GM19397 (cell line): ENCODE data around the gene OR4E1.
"Not testable (repeated sequence)": the region's sequence is repeated elsewhere in the genome, so short reads cannot be mapped to it uniquely, and the experiment has no call there.

Source experiments
- ATAC-seq: cut with Tn5 transposase; IDR thresholded peaks from one replicate; pipeline ENCODE4 v1.9.1; 2021; ENCODE audit warnings: mild to moderate bottlenecking, moderate library complexity; ENCODE audit not compliant: unreplicated experiment

The OR4E1 gene

GRCh38 chr14:21673718-21674117, at the start of gene OR4E1:
TSS of gene OR4E1 (minus strand) at chr14:21673818. CDS start at chr14:21670935, 2,883 bp downstream.
- ATAC-seq = no peak

- ATAC-seq = no peak
Measured at GRCh38 chr14:21721504-21721903, 47.9 kb upstream of the OR4E1 start.

- no peak for ATAC-seq
Measured at GRCh38 chr14:21719841-21720240, 46.2 kb upstream of the OR4E1 start.

GRCh38 chr14:21714318-21714929, 40.8 kb upstream of the OR4E1 start:
- no peak for ATAC-seq

- ATAC-seq = no peak
Measured at GRCh38 chr14:21712036-21712435, 38.4 kb upstream of the OR4E1 start.

- no peak for ATAC-seq
Measured at GRCh38 chr14:21711360-21711961, 37.8 kb upstream of the OR4E1 start.

- ATAC-seq = no peak
Measured at GRCh38 chr14:21704338-21704737, 30.7 kb upstream of the OR4E1 start.

- no peak for ATAC-seq
Measured at GRCh38 chr14:21703357-21704326, 30.0 kb upstream of the OR4E1 start.

GRCh38 chr14:21702316-21702715, 28.7 kb upstream of the OR4E1 start:
- ATAC-seq = no peak

- ATAC-seq = no peak
Measured at GRCh38 chr14:21699551-21699950, 25.9 kb upstream of the OR4E1 start.

GRCh38 chr14:21698538-21698937, 24.9 kb upstream of the OR4E1 start:
- not testable (repeated sequence) for ATAC-seq

GRCh38 chr14:21697662-21698061, 24.0 kb upstream of the OR4E1 start:
- not testable (repeated sequence) for ATAC-seq

GRCh38 chr14:21694425-21694824, 20.8 kb upstream of the OR4E1 start:
- ATAC-seq = no peak

- ATAC-seq = no peak
Measured at GRCh38 chr14:21686468-21686867, 12.8 kb upstream of the OR4E1 start.

GRCh38 chr14:21680072-21680471, 6.5 kb upstream of the OR4E1 start:
- no peak for ATAC-seq

GRCh38 chr14:21675566-21675965, 1.9 kb upstream of the OR4E1 start:
- ATAC-seq = no peak

GRCh38 chr14:21672116-21672515, 1.5 kb downstream of the OR4E1 start:
- no peak for ATAC-seq

- ATAC-seq = no peak
Measured at GRCh38 chr14:21671371-21671770, 2.2 kb downstream of the OR4E1 start.

- ATAC-seq = no peak
Measured at GRCh38 chr14:21669284-21669683, 4.3 kb downstream of the OR4E1 start.

GRCh38 chr14:21668377-21668776, 5.2 kb downstream of the OR4E1 start:
- no peak for ATAC-seq

GRCh38 chr14:21656980-21657379, 16.6 kb downstream of the OR4E1 start:
- no peak for ATAC-seq

GRCh38 chr14:21654215-21654614, 19.4 kb downstream of the OR4E1 start:
- ATAC-seq = no peak
